IPS-18a (cell line): ENCODE data around the gene PATJ.

Source experiments
- H3K27ac ChIP-seq: one replicate; pipeline ENCODE4 v1.5.1; 2013; ENCODE audit warnings: low read length
- H3K27me3 ChIP-seq: one replicate; pipeline ENCODE4 v1.6.1; 2013; ENCODE audit warnings: mild to moderate bottlenecking, low read length; ENCODE audit not compliant: control insufficient read depth, insufficient read depth
- H3K36me3 ChIP-seq: one replicate; pipeline ENCODE4 v1.6.1; 2013; ENCODE audit warnings: low read depth, low read length; ENCODE audit not compliant: control insufficient read depth
- H3K4me1 ChIP-seq: one replicate; pipeline ENCODE4 v1.6.1; 2013; ENCODE audit warnings: low read depth, low read length; ENCODE audit not compliant: control insufficient read depth
- H3K4me3 ChIP-seq: one replicate; pipeline ENCODE4 v1.5.1; 2013; ENCODE audit warnings: low read length
- H3K9ac ChIP-seq: one replicate; pipeline ENCODE4 v1.6.1; 2013; ENCODE audit warnings: mild to moderate bottlenecking, low read length, moderate library complexity
- H3K9me3 ChIP-seq: one replicate; pipeline ENCODE4 v1.6.1; 2013; ENCODE audit warnings: low read depth, low read length; ENCODE audit not compliant: control insufficient read depth

Gene PATJ

DNA sequence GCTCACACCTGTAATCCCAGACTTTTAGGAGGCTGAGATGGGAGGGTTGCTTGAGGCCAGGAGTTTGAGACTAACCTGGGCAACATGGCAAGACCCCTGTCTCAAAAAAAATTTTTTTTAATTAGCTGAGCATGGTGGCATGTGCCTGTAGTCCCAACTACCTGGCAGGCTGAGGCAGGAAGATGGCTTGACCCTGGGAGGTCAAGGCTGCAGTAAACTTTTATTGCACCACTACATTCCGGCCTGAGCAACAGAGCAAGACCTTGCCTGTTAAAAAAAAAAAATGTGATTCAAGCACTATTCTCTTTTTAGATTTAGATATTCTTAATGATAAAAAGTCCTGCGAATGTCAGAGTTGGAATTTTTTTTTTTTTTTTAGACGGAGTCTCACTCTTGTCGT, 349.8 kb downstream of the PATJ start:
- Histone ChIP-seq H3K9me3 (no peaks in the 10 kb centered on the region), H3K27me3 (no peaks in the 10 kb centered on the region), H3K36me3 (no peaks in the 10 kb centered on the region), H3K4me1 (no peaks in the 10 kb centered on the region), H3K4me3 (no peak overlapping the region), H3K27ac (no peak overlapping the region), H3K9ac (no peak overlapping the region)

DNA sequence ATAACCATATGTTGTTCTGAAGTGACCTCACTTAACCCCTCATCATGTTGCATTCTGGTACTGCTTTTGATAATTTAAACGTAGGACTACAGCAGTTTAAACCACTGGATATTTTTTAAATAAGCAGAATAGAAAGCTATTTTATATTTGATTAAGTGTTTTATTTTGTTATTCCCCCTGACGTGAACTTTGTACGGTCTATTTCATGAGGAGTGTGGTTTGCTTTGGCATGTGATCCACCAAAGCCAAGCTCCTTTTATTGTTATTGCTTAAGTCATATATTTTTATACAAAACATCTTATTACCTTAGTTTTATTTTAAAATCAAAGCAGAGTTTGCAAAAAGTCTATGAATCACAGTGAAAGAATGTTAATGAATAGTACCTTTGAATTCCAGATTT, 351.0 kb downstream of the PATJ start:
- Histone ChIP-seq H3K4me1 (no peaks in the 10 kb centered on the region), H3K27me3 (no peaks in the 10 kb centered on the region), H3K4me3 (no peak overlapping the region), H3K27ac (no peak overlapping the region), H3K36me3 (no peaks in the 10 kb centered on the region), H3K9ac (no peak overlapping the region), H3K9me3 (no peaks in the 10 kb centered on the region)

DNA sequence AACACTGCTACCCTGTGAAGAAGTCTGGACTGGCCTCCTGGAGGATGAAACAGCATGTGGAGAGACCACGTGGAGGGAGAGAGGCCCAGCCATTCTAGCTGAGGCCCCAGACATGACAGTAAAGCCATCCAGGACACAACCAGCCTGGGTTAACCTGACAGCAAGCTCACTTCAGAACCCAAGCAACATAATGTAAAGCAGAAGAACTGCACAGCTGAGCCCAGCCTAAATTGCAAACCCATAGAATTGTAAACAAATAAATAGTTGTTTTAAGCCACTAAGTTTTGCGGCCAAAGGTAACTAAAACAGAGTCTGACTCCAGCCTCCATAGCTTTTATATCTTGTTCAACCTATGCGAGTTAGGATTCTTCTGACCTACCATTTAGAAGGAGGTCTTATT, 355.2 kb downstream of the PATJ start:
- Histone ChIP-seq H3K9ac (no peak overlapping the region), H3K4me3 (no peak overlapping the region), H3K27ac (no peak overlapping the region), H3K27me3 (no peaks in the 10 kb centered on the region), H3K36me3 (no peaks in the 10 kb centered on the region), H3K9me3 (no peaks in the 10 kb centered on the region), H3K4me1 (no peaks in the 10 kb centered on the region)

DNA sequence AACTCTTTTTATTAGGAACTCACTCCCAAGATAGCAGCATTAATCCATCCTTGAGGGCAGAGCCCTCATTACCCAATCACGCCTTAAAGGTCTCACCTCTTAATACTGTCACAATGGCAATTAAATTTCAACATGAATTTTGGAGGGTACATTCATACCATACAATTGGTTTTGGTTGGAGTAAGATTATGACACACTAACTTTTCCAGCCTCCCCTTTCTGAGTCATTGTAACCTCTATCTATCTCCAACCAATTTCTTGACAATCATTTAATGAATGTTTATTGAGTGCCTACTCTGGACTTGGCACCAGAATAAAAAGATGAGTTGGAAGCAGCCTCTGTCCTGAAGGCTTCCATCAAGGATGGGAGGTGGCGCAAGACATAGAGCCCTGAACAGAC, 358.2 kb downstream of the PATJ start:
- Histone ChIP-seq H3K9me3 (no peaks in the 10 kb centered on the region), H3K9ac (no peak overlapping the region), H3K36me3 (no peaks in the 10 kb centered on the region), H3K4me3 (no peak overlapping the region), H3K27ac (no peak overlapping the region), H3K27me3 (no peaks in the 10 kb centered on the region), H3K4me1 (peaks cover 10% of the 10 kb centered on the region)

DNA sequence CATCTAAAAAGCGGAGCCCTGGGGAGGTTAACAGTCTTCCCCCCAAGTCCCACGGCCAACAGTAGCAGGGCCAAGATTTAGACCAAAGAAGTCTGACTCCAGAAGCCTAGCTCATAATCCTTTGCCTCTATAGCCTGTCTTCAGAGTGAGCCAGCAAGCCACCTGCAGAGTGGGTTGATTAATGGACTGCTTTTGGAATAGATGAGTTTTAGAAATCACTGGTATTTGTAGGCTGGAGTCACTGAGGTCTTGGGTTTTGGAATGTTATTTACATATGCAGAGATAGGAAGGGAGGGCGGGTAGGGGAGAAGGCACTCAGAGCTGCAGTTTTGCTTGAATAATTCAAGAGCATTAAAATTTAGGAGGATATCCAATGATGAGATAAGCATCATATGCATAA, 361.6 kb downstream of the PATJ start:
- Histone ChIP-seq H3K9me3 (no peaks in the 10 kb centered on the region), H3K27ac (no peak overlapping the region), H3K27me3 (no peaks in the 10 kb centered on the region), H3K4me3 (no peak overlapping the region), H3K9ac (no peak overlapping the region), H3K36me3 (no peaks in the 10 kb centered on the region), H3K4me1 (peaks cover 10% of the 10 kb centered on the region)

DNA sequence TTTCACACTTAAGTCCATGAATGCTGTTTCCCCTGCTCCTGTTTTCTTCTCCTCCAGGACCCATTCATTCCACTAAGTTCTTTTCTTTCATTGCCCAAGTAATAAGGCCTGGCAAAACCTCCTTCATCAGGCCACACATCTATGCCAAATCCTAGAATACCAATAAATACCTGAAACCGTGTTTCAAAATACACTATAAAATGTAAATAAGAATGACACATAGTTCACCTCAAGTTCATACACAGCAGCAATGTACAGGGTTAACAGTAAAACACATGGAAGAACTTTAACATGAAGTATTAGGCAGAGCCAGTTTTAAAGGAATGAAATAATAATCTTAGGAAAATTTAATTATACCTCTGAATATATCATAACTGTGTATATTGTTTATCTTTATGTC, 365.6 kb downstream of the PATJ start:
- no peaks in the 10 kb centered on the region for H3K36me3 ChIP-seq
- no peak overlapping the region for H3K4me3 ChIP-seq
- no peak overlapping the region for H3K9ac ChIP-seq
- no peaks in the 10 kb centered on the region for H3K27me3 ChIP-seq
- no peaks in the 10 kb centered on the region for H3K9me3 ChIP-seq
- peaks cover 10% of the 10 kb centered on the region for H3K4me1 ChIP-seq
- no peak overlapping the region for H3K27ac ChIP-seq

DNA sequence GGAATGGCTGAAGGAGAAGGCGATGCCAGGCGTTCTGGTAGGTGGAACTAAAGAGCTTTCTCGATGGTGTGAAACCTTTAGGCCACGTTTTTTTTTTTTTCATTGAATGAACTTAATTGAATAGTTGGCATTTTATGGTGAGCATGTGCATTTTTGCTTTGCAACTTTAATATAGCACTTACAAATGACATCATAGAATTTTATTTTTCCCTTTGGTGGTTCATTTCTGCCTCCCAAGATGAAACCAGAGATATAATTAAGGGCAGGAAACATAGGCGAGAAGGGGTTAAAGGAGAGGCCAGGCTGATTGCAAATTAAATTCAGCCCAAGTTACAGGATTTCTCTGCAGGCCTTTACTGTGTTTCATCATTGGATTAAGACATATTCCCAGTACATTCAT, 366.8 kb downstream of the PATJ start:
- no peaks in the 10 kb centered on the region for H3K9me3 ChIP-seq
- H3K27ac ChIP-seq: no peak overlapping the region
- H3K4me1 ChIP-seq: peaks cover 3% of the 10 kb centered on the region
- no peaks in the 10 kb centered on the region for H3K36me3 ChIP-seq
- H3K27me3 ChIP-seq: no peaks in the 10 kb centered on the region
- H3K4me3 ChIP-seq: no peak overlapping the region
- no peak overlapping the region for H3K9ac ChIP-seq

DNA sequence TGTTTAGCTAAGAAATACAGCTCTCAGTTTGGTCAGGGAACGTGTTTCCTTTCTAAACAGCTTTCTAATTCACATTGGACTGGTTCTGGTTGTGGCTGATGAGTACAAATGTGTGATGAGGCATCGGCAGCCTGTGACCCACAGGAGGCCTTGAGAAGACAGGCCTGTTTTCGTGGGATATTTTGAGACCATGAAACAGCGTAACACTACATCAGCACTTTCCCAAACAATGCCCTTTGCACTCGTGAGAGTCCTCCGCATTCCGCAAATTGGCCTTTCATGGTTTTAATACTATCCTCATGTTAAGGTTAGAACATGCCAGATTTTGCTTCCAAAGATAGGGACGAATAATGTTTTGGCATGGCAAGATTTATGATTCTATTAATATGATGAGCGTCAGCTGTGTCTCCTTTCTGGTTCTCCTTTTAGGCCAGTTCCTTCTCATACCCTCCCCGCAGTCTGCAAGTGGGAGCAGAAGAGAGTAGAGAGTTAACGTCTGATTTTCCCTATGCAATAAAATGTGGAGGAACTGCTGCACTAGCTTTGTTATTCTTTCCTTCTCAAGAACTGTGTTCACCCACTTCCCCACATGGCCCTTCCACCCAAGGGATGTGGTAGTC, 368.0 kb downstream of the PATJ start:
- H3K4me3 ChIP-seq: no peak overlapping the region

DNA sequence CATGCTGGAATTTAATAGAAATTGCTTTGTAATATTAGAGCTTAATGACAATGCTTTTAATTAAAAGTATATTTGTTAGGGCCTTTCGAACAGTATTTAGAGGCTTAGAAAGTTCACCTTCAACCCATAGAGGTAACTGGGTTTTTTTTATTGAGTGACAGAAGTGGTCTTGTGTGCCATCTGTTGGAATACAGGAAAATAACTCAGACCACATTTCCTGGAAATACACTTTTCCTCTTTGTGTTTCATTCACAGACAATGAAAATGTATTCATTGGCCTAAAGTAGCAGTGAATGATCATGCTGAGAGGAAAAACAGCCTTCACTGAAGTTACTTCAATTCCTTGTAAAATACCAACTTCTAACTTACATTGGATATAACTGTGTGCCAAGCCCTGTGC, 368.8 kb downstream of the PATJ start:
- no peaks in the 10 kb centered on the region for H3K36me3 ChIP-seq
- H3K9ac ChIP-seq: no peak overlapping the region
- no peaks in the 10 kb centered on the region for H3K4me1 ChIP-seq
- H3K4me3 ChIP-seq: no peak overlapping the region
- no peaks in the 10 kb centered on the region for H3K27me3 ChIP-seq
- H3K27ac ChIP-seq: no peak overlapping the region
- H3K9me3 ChIP-seq: no peaks in the 10 kb centered on the region

More for the DNA sequence above, 368.0 kb downstream of the PATJ start:
- no peaks in the 10 kb centered on the region for H3K36me3 ChIP-seq
- no peaks in the 10 kb centered on the region for H3K9me3 ChIP-seq
- no peaks in the 10 kb centered on the region for H3K27me3 ChIP-seq
- no peaks in the 10 kb centered on the region for H3K4me1 ChIP-seq
- no peak overlapping the region for H3K27ac ChIP-seq
- H3K9ac ChIP-seq: no peak overlapping the region

DNA sequence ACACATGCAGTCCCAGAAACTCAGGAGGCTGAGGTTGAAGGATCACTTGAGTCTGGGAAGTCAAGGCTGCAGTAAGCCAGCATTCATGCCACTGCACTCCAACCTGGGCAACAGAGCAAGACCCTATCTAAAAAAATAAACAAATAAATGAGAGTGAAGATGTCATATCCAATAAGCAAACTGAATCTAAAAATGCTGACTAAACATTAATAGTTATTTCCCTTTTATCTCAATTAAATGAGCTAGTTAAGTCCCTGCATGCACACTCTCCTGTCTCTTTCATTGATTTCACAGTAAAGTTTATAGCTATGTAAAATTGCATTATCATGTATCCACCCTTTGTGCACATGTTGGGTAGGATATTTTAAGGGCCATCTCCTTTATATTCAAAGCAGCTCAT, 371.2 kb downstream of the PATJ start:
- Histone ChIP-seq H3K4me1 (no peaks in the 10 kb centered on the region), H3K9me3 (no peaks in the 10 kb centered on the region), H3K9ac (no peak overlapping the region)

DNA sequence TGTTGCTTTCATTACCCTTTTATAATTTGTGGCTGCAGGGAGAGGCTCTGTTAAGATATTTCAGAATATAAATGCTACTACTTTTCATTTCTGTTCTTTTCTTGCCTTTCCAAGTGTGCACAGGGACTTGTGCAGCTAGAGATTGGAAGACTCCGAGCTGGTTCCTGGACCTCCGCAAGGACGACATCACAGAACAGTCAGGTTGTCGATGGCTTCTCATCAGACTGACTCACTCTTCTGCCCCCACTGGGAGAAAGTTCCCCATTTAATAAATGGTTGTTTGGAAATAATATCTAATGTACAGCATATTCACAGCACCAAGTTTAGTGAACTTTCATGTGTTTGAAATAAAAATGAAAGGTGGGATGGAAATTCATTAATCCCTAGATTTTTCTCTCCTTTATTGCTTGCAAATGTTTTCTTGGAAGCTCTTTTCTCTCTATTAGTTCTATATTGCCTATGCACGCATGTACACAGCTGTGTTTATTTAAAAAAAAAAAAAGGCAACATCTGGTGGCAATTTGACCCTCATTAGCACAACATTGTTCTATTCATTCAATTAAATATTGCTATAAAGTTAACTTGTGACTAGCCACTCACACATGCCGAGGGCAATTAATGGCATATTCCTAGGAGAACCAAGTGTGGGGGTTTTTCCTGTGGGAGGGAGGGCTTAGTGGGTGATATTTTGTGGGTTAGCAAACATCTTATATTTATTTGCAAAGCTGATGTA, 374.9 kb downstream of the PATJ start:
- Histone ChIP-seq H3K27ac (no peak overlapping the region), H3K9ac (no peak overlapping the region), H3K4me1 (no peaks in the 10 kb centered on the region), H3K4me3 (no peak overlapping the region), H3K27me3 (no peaks in the 10 kb centered on the region), H3K36me3 (peaks cover 3% of the 10 kb centered on the region), H3K9me3 (no peaks in the 10 kb centered on the region)

More for the DNA sequence above, 371.2 kb downstream of the PATJ start:
- H3K27me3 ChIP-seq: no peaks in the 10 kb centered on the region
- no peak overlapping the region for H3K4me3 ChIP-seq
- H3K36me3 ChIP-seq: peaks cover 3% of the 10 kb centered on the region
- H3K27ac ChIP-seq: no peak overlapping the region
